Tibial nerve (tissue), 3 donors: Measurements from ENCODE around the gene LXN.

ENCODE experiments used
- EP300 ChIP-seq, 2 donors: sonication (generic); formaldehyde crosslinking; IDR thresholded peaks; one replicate each; pipeline ENCODE4 v1.6.1; 2017; ENCODE audit warnings: antibody characterized with exemption in 2 of 2, mild to moderate bottlenecking in 1 of 2
- POLR2A ChIP-seq, 2 donors: fragments of 450-650 bp; IDR thresholded peaks; one replicate each; pipeline ENCODE4 v1.6.1; 2017; ENCODE audit warnings: antibody characterized with exemption in 2 of 2, mild to moderate bottlenecking in 2 of 2, moderate library complexity in 2 of 2

- TF ChIP-seq POLR2A (IDR thresholded peaks at IDR 0.05) (no peak), EP300 (IDR thresholded peaks at IDR 0.05) (peak in 1 of 2 donors; percentile 42)
Observed at GRCh38 chr3:158711886-158712285, 39.4 kb upstream of the LXN start.
